Muscle layer of duodenum (tissue), 2 donors: ENCODE data around the gene POLR3A.

ENCODE experiments used
- H3K27ac ChIP-seq: one replicate; pipeline ENCODE4 v1.7.0; 2013; ENCODE audit warnings: mild to moderate bottlenecking, low read length
- H3K27me3 ChIP-seq: one replicate; pipeline ENCODE4 v1.7.0; 2013; ENCODE audit warnings: low read depth, mild to moderate bottlenecking, control low read depth, low read length
- H3K36me3 ChIP-seq, 2 donors: one replicate each; pipeline ENCODE4 v1.7.0; 2013; ENCODE audit warnings: low read length in 2 of 2, control low read depth in 1 of 2, mild to moderate bottlenecking in 1 of 2; ENCODE audit not compliant: insufficient read depth in 2 of 2, control insufficient read depth in 1 of 2
- H3K4me1 ChIP-seq, 2 donors: one replicate each; pipeline ENCODE4 v1.7.0; 2013; ENCODE audit warnings: low read length in 2 of 2, mild to moderate bottlenecking in 2 of 2, control low read depth in 1 of 2, moderate library complexity in 1 of 2; ENCODE audit not compliant: insufficient read depth in 2 of 2, control insufficient read depth in 1 of 2
- H3K4me3 ChIP-seq, 2 donors: one replicate each; pipeline ENCODE4 v1.7.0; 2013; ENCODE audit warnings: low read length in 2 of 2, low read depth in 1 of 2, mild to moderate bottlenecking in 1 of 2
- H3K9me3 ChIP-seq, 2 donors: one replicate each; pipeline ENCODE4 v1.7.0; 2013; ENCODE audit warnings: low read length in 2 of 2, control low read depth in 1 of 2, mild to moderate bottlenecking in 1 of 2; ENCODE audit not compliant: control insufficient read depth in 1 of 2
- donor health status: healthy.

Gene POLR3A

DNA sequence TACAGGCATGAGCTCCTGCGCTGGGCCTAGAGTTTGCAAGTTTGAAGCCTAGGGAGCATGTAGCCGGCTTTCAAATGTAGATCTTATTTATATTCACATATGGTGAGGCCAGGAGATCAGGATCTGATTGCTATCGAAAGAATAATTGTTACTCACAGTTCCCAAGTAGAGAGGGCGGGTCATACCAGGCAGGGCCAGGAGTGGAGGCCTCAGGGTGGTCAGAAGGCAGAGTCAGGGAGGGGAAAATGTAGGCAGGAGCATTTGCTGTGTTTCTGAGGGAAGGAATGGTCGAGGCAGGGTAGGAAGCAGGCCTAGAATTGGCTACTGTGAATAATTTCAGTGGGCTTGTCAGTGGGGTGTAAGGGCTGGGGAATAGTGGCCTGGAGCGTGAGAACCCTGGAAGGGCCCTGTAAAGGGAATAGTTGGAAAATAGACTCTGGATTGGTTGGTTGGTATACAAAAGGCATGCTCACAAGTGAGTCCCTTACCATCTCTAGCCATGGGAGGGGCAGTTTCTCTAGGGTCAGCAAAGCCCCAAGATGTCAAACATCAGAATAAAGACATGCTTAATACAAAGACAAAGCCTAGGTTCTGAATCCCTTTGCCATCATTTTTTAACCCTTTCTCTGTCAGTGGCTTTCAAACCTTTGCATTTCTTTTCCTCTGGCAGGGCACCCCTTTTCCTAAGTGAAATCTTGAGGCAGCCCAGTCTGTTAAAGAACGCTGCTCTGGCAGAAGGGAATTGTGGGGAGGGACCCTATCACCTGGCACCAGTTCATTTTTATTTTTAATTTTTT lies 66.8 kb downstream of the POLR3A start:
- Histone ChIP-seq H3K36me3 (no peaks in the 10 kb centered on the region), H3K4me3 (no peak overlapping the region), H3K9me3 (no peaks in the 10 kb centered on the region), H3K4me1 (peaks cover 0 to 7% of the 10 kb centered on the region in 2 donors), H3K27me3 (no peaks in the 10 kb centered on the region), H3K27ac (no peak overlapping the region)

DNA sequence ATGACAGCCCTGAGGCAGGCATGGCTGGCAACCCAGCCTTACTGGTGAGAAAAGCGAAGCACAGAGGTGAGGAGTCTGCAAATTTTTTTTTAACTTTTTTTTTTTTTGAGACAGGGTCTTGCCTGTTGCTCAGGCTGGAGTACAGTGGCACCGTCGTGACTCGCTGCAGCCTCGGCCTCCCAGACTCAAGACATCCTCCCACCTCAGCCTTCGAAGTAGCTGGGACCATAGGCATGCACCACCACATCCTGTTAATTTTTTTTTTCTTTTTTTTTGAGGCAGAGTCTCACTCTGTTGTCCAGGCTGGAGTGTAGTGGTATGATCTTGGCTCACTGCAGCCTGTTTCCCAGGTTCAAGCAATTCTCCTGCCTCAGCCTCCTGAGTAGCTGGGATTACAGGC lies 67.6 kb downstream of the POLR3A start:
- no peaks in the 10 kb centered on the region for H3K9me3 ChIP-seq
- peaks cover 0 to 7% of the 10 kb centered on the region in 2 donors for H3K4me1 ChIP-seq
- H3K4me3 ChIP-seq, result no peak overlapping the region
- no peak overlapping the region for H3K27ac ChIP-seq
- no peaks in the 10 kb centered on the region for H3K36me3 ChIP-seq
- no peaks in the 10 kb centered on the region for H3K27me3 ChIP-seq

GRCh38 chr10:77960829-77961329 lies 68.4 kb downstream of the POLR3A start:
- Histone ChIP-seq H3K4me3 (no peak overlapping the region), H3K9me3 (no peaks in the 10 kb centered on the region), H3K36me3 (no peaks in the 10 kb centered on the region), H3K27ac (no peak overlapping the region), H3K4me1 (peaks cover 0 to 7% of the 10 kb centered on the region in 2 donors), H3K27me3 (no peaks in the 10 kb centered on the region)

GRCh38 chr10:77959887-77960455 lies 69.3 kb downstream of the POLR3A start:
- H3K4me3 ChIP-seq, result no peak overlapping the region
- no peak overlapping the region for H3K27ac ChIP-seq
- H3K27me3 ChIP-seq, result no peaks in the 10 kb centered on the region
- no peaks in the 10 kb centered on the region for H3K36me3 ChIP-seq
- H3K9me3 ChIP-seq, result no peaks in the 10 kb centered on the region
- peaks cover 0 to 7% of the 10 kb centered on the region in 2 donors for H3K4me1 ChIP-seq

DNA sequence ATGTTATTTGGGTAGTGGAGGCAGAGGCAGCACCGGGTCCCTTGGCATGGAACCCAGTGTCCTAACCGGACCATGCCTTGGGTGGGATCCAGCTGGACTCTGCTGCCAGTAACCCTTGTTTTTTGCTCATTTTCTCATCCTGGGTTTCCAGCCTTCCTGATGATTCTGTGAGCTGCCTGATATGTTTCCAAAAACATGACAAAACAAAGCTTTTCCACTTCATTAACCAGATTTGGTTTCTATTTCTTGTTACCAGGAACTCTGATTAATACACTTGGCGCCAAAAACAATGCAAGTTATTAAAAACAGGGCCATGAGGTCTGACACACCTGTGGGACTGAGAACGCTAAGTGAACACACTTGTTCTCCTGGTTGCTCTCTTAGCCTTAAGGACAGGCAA lies 69.9 kb downstream of the POLR3A start:
- H3K4me3 ChIP-seq, result no peak overlapping the region
- H3K27me3 ChIP-seq, result no peaks in the 10 kb centered on the region
- peaks cover 0 to 7% of the 10 kb centered on the region in 2 donors for H3K4me1 ChIP-seq
- no peaks in the 10 kb centered on the region for H3K9me3 ChIP-seq
- no peaks in the 10 kb centered on the region for H3K36me3 ChIP-seq
- H3K27ac ChIP-seq, result no peak overlapping the region

DNA sequence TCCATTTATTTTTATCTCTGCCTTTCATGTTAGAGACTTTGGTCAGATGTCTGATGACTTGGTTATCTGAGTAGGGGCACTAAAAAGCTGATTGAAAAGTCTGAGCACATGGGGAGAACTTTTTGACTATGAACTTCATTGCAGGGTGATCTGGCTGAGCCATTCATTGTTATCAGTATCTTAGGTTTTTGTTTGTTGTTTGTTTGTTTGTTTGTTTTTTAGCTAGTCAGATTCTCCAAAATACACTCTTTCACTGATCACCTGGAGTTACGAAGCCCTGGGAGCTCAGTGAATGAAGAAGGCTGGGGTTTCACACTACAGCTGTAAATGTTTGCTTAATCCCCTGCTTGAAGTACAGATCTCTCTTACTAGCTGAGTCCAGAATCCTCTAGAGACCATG lies 74.2 kb downstream of the POLR3A start:
- no peaks in the 10 kb centered on the region for H3K27me3 ChIP-seq
- peaks cover 0 to 9% of the 10 kb centered on the region in 2 donors for H3K9me3 ChIP-seq
- no peak overlapping the region for H3K4me3 ChIP-seq
- no peaks in the 10 kb centered on the region for H3K36me3 ChIP-seq
- H3K27ac ChIP-seq, result no peak overlapping the region
- H3K4me1 ChIP-seq, result peaks cover 0 to 7% of the 10 kb centered on the region in 2 donors

DNA sequence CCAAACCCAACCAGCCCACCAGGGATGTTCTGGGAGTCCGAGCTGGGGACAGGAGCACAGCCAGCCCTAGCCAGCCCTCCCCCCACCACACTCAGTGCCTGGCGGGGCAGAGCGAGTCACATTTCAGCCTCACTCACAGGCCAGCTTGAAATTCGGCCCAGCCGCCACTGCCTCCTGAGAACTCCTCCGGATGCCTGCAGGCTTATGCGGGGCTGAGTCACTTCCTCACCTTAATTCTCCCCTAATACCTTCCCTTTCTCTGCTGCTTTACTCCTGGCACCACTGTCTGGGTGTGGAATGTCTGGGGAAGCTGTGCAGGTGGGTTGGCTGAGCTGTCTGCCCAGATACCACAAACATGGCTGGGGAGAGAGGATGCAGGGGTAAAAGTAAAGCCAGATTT lies 80.1 kb downstream of the POLR3A start:
- Histone ChIP-seq H3K36me3 (no peaks in the 10 kb centered on the region), H3K4me3 (no peak overlapping the region), H3K9me3 (peaks cover 0 to 9% of the 10 kb centered on the region in 2 donors), H3K4me1 (no peaks in the 10 kb centered on the region), H3K27me3 (no peaks in the 10 kb centered on the region), H3K27ac (no peak overlapping the region)

- no peaks in the 10 kb centered on the region for H3K9me3 ChIP-seq
- H3K36me3 ChIP-seq, result no peaks in the 10 kb centered on the region
- no peak overlapping the region for H3K4me3 ChIP-seq
- H3K27ac ChIP-seq, result no peak overlapping the region
- peaks cover 0 to 8% of the 10 kb centered on the region in 2 donors for H3K4me1 ChIP-seq
- no peaks in the 10 kb centered on the region for H3K27me3 ChIP-seq
Observed at GRCh38 chr10:77946084-77946483, 83.2 kb downstream of the POLR3A start.

GRCh38 chr10:77944519-77944918 lies 84.8 kb downstream of the POLR3A start:
- Histone ChIP-seq H3K4me3 (no peak overlapping the region), H3K27me3 (no peaks in the 10 kb centered on the region), H3K27ac (no peak overlapping the region), H3K36me3 (no peaks in the 10 kb centered on the region), H3K9me3 (no peaks in the 10 kb centered on the region), H3K4me1 (peaks cover 0 to 13% of the 10 kb centered on the region in 2 donors)

GRCh38 chr10:77943121-77943901 lies 86.0 kb downstream of the POLR3A start:
- Histone ChIP-seq H3K4me1 (peaks cover 0 to 17% of the 10 kb centered on the region in 2 donors), H3K27ac (no peak overlapping the region), H3K36me3 (no peaks in the 10 kb centered on the region), H3K4me3 (no peak overlapping the region), H3K27me3 (no peaks in the 10 kb centered on the region), H3K9me3 (no peaks in the 10 kb centered on the region)

GRCh38 chr10:77941790-77942189 lies 87.5 kb downstream of the POLR3A start:
- H3K9me3 ChIP-seq, result no peaks in the 10 kb centered on the region

More at GRCh38 chr10:77941790-77942189, 87.5 kb downstream of the POLR3A start:
- no peaks in the 10 kb centered on the region for H3K27me3 ChIP-seq
- no peak overlapping the region for H3K27ac ChIP-seq
- no peak overlapping the region for H3K4me3 ChIP-seq
- no peaks in the 10 kb centered on the region for H3K36me3 ChIP-seq
- H3K4me1 ChIP-seq, result peaks cover 0 to 17% of the 10 kb centered on the region in 2 donors
